Stimulated activated naive CD8-positive, alpha-beta T cell treated with anti-CD3 and anti-CD28 coated beads, Interleukin-15, Interleukin-2, amounts not matched to agents 100 ng/mL and 50 ng/mL, for 24 hours (primary cell): ENCODE measurements around the gene MC1R.
A peak's percentile ranks its signal among the peaks of the same experiment; 100 is the strongest.

ENCODE experiments used
- H3K27ac Mint-ChIP-seq: one replicate; pipeline ENCODE4 v1.8.0; 2021; ENCODE audit warnings: mild to moderate bottlenecking, mixed read lengths
- H3K27me3 Mint-ChIP-seq: one replicate; pipeline ENCODE4 v1.8.0; 2021; ENCODE audit warnings: mixed read lengths
- H3K36me3 Mint-ChIP-seq: one replicate; pipeline ENCODE4 v1.8.0; 2021; ENCODE audit warnings: low read depth, mixed read lengths
- H3K4me1 Mint-ChIP-seq: one replicate; pipeline ENCODE4 v1.8.0; 2021; ENCODE audit warnings: low read depth, mixed read lengths
- H3K4me3 Mint-ChIP-seq: one replicate; pipeline ENCODE4 v1.8.0; 2021; ENCODE audit warnings: mild to moderate bottlenecking, mixed read lengths
- H3K9me3 Mint-ChIP-seq: one replicate; pipeline ENCODE4 v1.8.0; 2021; ENCODE audit warnings: mixed read lengths

MC1R gene

DNA sequence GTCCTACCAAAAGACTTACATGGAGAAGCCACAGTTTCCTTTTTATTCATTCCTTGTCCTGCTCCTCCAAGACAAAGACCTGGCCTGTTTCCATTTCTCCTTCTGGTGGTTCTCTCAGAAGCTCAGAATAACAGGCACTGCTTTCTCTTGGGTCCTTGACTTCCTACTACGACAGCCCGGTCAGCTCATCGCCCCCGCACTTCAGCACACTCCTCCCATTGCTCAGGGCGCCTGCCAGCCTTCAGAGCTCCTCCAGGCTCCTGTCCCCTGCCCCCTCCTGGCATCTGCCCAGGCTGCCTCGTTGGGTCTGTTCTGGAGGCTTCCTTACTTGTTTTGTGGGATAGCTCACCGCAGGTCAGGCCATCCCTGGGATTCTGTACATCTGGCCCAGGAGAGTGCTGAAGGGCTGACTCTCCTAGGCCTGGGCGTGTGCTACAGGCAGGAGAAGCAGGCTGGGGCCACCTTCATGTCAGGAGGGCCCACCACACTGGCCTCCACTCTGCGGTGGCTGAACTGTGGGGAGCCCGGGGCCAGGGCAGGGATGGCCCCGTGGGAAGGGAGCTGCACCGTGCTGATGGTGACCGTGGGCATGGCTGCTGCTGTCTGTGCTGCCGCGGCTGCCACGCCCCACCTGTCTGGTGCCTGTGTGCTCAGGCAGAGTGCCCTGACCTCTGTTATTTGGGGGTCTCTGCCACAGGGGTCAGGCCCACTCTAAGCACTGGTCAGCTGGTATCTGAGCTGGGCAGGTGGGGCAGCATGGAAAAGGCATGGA lies 27.6 kb upstream of the MC1R start:
- Mint-ChIP-seq H3K36me3 (peaks cover 35% of the 10 kb centered on the region), H3K9me3 (no peaks in the 10 kb centered on the region), H3K4me3 (no peak overlapping the region), H3K27me3 (no peaks in the 10 kb centered on the region), H3K4me1 (peaks cover 11% of the 10 kb centered on the region), H3K27ac (no peak overlapping the region)

- Mint-ChIP-seq H3K9me3 (no peaks in the 10 kb centered on the region), H3K27me3 (no peaks in the 10 kb centered on the region), H3K27ac (no peak overlapping the region)
Observed at GRCh38 chr16:89892055-89892630, 26.5 kb upstream of the MC1R start.

DNA sequence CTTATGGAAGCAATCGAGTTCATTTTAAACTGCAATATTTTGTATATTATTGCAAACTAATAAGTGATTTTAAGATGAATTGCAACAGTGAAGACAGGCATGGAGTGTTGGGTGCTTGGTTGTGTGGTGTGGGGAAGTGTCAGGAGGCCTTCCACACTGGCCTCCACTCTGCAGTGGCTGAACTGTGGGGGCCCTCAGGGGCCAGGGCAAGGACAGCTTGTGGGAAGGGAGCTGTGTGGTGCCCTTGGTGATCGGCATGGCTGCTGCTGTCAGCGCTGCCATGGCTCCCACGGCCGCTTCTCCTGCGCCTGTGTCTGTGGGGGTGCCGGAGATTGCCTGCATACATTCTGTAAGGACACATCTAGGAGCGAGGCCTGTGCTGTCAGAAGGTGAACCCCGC lies 26.0 kb upstream of the MC1R start:
- Mint-ChIP-seq H3K36me3 (peaks cover 36% of the 10 kb centered on the region), H3K4me3 (no peak overlapping the region), H3K9me3 (no peaks in the 10 kb centered on the region), H3K4me1 (peaks cover 11% of the 10 kb centered on the region), H3K27me3 (no peaks in the 10 kb centered on the region), H3K27ac (no peak overlapping the region)

More at GRCh38 chr16:89892055-89892630, 26.5 kb upstream of the MC1R start:
- peaks cover 11% of the 10 kb centered on the region for H3K4me1 Mint-ChIP-seq
- no peak overlapping the region for H3K4me3 Mint-ChIP-seq
- H3K36me3 Mint-ChIP-seq = peaks cover 36% of the 10 kb centered on the region

DNA sequence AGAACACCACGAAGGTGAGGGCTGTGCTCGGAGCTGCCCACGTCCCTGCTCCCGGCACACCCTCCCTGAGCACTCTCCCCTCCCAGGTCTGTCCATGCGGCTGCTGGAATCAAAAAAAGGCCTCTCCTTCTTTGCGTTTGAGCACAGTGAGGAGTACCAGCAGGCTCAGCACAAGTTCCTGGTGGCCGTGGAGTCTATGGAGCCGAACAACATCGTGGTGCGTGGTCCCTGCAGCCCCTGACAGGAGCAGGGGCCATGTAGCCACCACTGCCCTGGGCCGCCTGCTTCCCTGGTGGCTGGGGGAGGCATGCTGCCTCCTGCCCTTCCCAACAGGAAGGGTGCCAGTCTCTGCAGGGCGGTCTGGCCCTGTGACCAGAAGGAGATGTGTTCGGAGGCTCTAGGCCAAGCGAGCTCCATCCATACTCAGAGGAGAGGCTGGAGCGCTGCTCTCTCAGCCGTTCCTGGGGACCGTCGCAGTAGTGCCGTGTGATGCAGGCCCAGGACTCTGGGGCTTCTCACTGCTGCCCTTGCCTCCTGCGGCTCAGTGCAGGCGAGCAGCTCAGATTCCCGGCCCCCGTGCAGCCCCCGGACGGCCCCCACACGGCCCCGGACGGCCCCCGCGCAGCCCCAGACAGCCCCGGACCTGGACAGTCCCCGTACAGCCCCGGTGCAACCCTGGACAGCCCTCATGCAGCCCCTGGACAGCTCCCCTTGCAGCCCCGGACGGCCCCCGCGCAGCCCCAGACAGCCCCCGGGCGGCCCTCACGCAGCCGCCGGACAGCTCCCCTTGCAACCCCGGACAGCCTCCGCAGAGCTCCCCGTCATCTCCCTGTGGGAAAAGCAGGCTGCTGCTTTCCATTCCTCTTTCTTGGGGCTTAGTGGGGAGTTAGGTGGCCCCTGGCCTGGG lies 24.8 kb upstream of the MC1R start:
- Mint-ChIP-seq H3K9me3 (no peaks in the 10 kb centered on the region), H3K4me3 (no peak overlapping the region), H3K27me3 (no peaks in the 10 kb centered on the region), H3K4me1 (peaks cover 11% of the 10 kb centered on the region), H3K27ac (no peak overlapping the region), H3K36me3 (peaks cover 43% of the 10 kb centered on the region)

DNA sequence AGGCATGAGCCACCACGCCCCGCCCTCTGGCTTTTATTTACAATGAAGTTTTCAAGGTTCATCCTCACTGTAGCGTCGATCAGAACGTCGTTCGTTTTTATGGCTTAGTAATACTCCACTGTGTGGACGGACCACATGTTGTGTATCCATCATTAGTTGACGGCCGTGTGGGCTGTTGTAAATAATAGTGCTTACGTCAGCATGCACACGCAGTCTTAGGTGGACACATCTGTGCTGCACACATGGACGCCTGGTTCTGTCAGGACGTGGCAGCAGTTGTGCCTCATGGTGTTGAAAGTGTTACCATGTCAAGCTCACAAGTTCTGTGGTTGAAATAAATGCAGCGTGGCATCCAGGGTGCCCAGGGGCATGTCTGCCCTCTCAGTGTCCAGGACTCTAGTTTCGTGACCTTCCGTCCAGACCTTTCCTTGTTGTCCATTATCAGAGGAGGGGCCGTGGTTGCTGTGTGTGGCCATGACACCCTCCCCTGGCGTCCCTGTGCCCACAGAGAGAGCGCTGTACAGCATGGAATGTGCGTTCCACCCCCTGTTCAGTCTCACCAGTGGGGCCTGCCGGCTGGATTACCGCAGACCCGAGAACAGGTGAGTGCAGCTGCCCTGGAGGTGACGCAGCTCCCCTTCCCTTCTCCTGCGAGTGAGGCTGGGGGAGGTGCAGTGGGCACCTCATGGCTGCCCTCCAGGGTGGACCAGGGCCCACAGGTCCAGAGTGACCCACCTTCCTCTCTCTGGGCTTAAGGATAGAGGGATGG lies 23.0 kb upstream of the MC1R start:
- peaks cover 53% of the 10 kb centered on the region for H3K36me3 Mint-ChIP-seq
- H3K27ac Mint-ChIP-seq = no peak overlapping the region
- H3K27me3 Mint-ChIP-seq = no peaks in the 10 kb centered on the region

GRCh38 chr16:89897204-89897603 lies 21.5 kb upstream of the MC1R start:
- Mint-ChIP-seq H3K36me3 (peaks cover 44% of the 10 kb centered on the region), H3K27ac (no peak overlapping the region), H3K9me3 (no peaks in the 10 kb centered on the region), H3K27me3 (no peaks in the 10 kb centered on the region), H3K4me3 (no peak overlapping the region), H3K4me1 (peaks cover 13% of the 10 kb centered on the region)

More for the DNA sequence above, 23.0 kb upstream of the MC1R start:
- Mint-ChIP-seq H3K4me1 (peaks cover 11% of the 10 kb centered on the region), H3K9me3 (no peaks in the 10 kb centered on the region), H3K4me3 (no peak overlapping the region)

DNA sequence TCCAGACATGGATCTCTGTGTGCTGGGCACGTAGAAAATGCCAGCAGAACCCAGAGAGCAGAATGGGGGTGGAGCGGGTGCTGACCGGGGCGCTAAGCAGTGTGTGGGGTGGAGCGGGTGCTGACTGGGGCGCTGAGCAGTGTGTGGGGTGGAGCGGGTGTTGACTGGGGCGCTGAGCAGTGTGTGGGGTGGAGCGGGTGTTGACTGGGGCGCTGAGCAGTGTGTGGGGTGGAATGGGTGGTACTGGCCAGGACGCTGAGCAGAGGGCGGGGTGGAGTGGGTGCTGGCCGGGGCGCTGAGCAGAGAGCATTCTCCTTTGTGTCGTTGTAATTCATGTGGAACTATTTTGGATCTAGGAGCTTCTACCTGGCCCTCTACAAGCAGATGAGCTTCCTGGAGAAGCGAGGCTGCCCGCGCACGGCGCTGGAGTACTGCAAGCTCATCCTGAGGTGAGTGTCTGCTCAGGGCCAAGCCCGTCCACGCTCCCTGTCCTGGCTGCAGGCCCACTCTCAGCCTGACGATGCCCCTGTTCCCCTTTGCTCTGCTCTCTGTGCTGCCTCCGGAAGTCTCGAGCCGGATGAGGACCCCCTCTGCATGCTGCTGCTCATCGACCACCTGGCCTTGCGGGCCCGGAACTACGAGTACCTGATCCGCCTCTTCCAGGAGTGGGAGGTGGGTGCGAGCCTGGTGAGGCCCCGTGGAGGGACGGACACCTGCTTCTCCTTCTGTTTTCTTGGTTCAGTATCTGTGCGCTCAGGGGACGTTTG lies 20.3 kb upstream of the MC1R start:
- Mint-ChIP-seq H3K27ac (no peak overlapping the region), H3K27me3 (no peaks in the 10 kb centered on the region), H3K4me3 (no peak overlapping the region), H3K4me1 (peaks cover 13% of the 10 kb centered on the region), H3K9me3 (no peaks in the 10 kb centered on the region), H3K36me3 (peaks cover 40% of the 10 kb centered on the region)

GRCh38 chr16:89899879-89900481 lies 18.7 kb upstream of the MC1R start:
- Mint-ChIP-seq H3K9me3 (no peaks in the 10 kb centered on the region), H3K4me3 (no peak overlapping the region), H3K27ac (peak overlapping the region; percentile 40), H3K36me3 (peaks cover 40% of the 10 kb centered on the region), H3K27me3 (no peaks in the 10 kb centered on the region), H3K4me1 (peaks cover 13% of the 10 kb centered on the region)

GRCh38 chr16:89900885-89901284 lies 17.8 kb upstream of the MC1R start:
- Mint-ChIP-seq H3K9me3 (no peaks in the 10 kb centered on the region), H3K4me3 (no peak overlapping the region), H3K27ac (no peak overlapping the region), H3K27me3 (no peaks in the 10 kb centered on the region), H3K4me1 (peaks cover 13% of the 10 kb centered on the region), H3K36me3 (peaks cover 37% of the 10 kb centered on the region)

DNA sequence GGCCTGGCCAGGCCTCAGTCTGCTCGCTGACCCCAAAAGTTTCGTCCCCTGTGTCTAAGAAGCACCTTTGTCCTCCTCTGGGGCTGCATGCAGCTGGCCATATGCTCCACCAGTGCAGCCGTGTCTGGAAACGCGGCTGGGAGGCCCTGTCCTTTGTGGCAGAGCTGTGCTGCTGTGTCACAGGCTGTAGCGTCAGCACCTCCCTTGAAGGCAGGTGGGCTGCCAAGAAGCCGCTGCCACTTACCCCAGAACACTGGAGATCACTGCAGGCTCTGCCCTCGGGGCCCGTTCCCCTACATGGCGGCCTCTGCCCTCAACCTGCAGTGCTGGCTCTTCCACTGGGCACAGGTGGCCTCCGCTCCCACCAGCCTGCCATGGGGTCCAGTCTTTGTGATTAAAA lies 15.7 kb upstream of the MC1R start:
- no peaks in the 10 kb centered on the region for H3K27me3 Mint-ChIP-seq
- no peak overlapping the region for H3K27ac Mint-ChIP-seq
- H3K4me1 Mint-ChIP-seq = peaks cover 13% of the 10 kb centered on the region
- H3K36me3 Mint-ChIP-seq = peaks cover 36% of the 10 kb centered on the region
- H3K4me3 Mint-ChIP-seq = no peak overlapping the region
- H3K9me3 Mint-ChIP-seq = no peaks in the 10 kb centered on the region

DNA sequence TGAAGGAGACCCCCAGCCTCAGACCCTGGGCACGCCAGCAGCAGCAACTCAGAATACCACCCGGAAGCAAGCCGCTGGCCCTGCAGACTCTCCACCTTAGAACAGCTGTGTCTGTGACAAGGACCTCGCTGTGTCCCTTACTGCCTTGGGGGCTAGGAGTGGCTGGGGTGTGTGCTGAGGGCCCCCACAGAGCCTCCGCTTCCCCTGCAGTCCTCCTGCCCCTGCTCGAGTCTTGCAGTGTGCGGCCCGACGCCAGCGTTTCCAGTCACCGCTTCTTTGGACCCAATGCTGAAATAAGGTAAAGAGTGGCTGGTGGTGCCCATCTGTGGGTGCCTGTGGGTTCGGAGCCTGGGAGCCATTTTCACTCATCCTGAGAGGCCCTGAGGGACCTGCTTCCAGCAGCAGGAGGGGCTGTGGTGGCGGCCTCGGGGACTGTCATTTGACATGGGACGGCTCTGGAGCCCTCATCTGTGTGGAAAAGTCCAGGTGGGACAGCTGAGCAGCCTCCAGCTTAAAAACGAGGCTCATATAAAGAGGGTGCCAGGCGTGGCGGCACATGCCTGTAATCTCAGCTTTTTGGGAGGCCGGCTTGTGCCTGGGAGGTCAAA lies 14.7 kb upstream of the MC1R start:
- no peaks in the 10 kb centered on the region for H3K9me3 Mint-ChIP-seq
- no peak overlapping the region for H3K4me3 Mint-ChIP-seq
- H3K27me3 Mint-ChIP-seq = no peaks in the 10 kb centered on the region
- H3K27ac Mint-ChIP-seq = no peak overlapping the region
- H3K4me1 Mint-ChIP-seq = peaks cover 13% of the 10 kb centered on the region
- peaks cover 32% of the 10 kb centered on the region for H3K36me3 Mint-ChIP-seq

GRCh38 chr16:89904606-89905510 lies 13.8 kb upstream of the MC1R start:
- H3K4me3 Mint-ChIP-seq = no peak overlapping the region
- no peaks in the 10 kb centered on the region for H3K9me3 Mint-ChIP-seq
- H3K36me3 Mint-ChIP-seq = peaks cover 33% of the 10 kb centered on the region
- H3K4me1 Mint-ChIP-seq = peaks cover 10% of the 10 kb centered on the region
- H3K27ac Mint-ChIP-seq = no peak overlapping the region
- H3K27me3 Mint-ChIP-seq = no peaks in the 10 kb centered on the region
